ENCODE data around the gene HSPB1. TPM values are rescaled to one million over a fixed set of nuclear protein-coding genes. Genes with fewer than 3 reads are reported as not detected.
"Not testable (repeated sequence)": the region's sequence is repeated elsewhere in the genome, so short reads cannot be mapped to it uniquely, and the experiment has no call there.

HSPB1 gene
- total RNA-seq, 1 donor from 2014 or later, result 2.7 TPM

DNA sequence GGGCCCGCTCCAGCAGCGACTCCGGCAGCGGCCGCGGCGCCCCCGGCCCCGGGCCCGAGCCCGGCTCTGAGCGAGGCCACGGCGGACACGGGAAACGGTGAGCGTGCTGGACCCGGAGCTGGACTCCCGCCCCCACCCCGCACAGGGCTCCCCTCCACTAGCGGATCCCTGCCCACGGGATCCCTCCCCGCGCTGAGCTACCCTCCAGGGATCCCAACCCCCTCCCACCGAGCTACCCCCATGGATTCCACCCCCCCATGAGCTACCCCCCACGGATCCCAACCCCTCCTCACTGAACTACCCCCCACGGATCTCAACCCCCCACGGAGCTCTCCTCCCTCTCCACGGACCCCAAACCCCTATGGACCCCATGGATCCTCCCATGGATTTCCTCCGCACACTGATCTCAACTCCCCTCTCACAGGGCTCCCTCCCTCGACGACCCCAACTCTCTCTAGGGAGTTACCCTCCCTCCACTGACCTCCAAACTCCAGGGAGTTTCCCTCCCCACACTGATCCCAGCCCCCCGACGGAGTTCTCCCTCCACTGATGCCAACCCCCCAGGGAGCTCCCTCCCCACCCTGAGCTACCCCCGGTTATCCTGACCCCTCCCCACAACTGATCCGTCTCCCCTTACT lies 20.6 kb upstream of the HSPB1 start:
- no peak for DNase-seq

DNA sequence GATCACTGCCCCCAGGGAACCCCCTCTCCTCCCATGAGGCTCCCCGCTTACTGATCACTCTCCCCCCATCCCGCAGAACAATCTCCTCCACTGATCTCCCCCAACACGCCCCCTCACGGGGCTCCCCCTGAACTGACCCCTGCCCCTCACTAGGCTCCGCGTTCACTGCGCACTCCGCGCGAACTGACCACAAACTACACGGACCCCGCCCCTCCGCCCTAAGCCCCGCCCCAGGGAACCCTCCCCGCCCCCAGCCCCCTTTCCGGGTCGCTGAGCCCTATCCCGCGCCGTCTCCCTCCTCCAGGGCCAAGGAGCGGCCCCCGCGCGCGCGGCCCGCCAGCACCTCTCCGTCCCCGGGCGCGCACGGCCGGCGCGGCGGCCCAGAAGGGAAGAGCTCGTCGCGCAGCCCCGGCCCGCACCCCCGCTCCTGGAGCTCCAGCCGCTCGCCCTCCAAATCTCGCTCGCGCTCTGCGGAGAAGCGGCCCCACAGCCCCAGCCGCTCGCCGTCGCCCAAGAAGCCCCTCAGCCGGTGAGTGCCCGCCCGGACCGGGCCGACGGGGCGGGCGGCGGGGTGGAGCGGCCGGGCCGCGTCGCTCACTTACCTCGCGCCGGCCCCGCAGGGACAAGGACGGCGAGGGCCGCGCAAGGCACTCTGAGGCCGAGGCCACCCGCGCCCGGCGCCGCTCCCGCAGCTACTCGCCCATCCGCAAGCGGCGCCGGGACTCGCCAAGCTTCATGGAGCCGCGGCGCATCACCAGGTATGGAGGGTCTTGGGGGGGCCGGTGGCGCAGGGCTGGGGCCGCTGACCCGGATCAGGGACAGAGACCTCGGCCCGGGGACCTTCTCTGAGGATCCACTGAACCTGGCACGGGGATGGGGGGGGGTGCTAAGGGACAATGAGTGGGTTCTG lies 19.9 kb upstream of the HSPB1 start:
- no peak for DNase-seq

DNA sequence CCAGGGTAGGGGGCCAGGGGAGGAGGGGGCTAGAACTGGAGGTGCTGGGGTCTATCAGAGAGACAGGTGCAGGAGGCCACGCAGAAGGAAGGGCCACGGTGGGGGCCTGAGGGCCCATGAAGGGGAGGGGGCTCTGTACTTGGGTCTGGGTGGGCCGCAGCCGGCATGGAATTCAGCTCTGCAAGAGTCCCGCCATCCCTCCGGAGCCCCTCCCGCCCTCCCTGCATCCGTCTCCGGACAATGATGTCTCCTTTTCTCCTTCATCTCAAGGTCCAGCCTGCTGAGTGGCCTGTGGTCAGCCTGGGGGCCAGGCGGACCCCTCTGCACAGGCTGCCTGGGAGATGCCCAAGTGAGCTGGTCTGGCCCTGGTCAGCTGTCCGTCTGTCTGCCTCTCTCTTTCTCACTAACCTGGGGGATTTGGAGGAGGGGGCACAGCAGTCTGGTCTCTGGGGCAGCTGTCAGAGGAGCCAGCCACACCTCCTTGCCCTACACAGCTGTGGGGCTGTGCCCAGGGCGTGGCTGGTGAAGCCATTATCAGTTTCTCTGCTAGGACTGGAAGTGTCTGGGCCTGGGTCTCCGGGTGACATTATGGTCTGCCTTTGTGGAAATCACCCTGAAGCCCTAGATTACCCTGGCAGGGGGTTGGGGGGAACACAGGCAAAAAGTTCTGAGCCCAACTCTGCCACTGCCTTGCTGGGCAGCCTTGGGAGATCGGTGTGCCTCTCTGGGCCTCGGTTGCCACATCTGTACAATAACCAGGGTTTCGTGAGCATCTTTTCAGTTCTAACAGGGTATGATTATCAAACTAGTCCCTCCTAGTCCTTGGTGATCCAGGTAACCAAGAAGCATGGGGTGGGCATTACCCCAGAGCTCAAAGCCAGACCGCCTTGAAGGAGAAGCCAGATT lies 19.0 kb upstream of the HSPB1 start:
- DNase-seq, result no peak

DNA sequence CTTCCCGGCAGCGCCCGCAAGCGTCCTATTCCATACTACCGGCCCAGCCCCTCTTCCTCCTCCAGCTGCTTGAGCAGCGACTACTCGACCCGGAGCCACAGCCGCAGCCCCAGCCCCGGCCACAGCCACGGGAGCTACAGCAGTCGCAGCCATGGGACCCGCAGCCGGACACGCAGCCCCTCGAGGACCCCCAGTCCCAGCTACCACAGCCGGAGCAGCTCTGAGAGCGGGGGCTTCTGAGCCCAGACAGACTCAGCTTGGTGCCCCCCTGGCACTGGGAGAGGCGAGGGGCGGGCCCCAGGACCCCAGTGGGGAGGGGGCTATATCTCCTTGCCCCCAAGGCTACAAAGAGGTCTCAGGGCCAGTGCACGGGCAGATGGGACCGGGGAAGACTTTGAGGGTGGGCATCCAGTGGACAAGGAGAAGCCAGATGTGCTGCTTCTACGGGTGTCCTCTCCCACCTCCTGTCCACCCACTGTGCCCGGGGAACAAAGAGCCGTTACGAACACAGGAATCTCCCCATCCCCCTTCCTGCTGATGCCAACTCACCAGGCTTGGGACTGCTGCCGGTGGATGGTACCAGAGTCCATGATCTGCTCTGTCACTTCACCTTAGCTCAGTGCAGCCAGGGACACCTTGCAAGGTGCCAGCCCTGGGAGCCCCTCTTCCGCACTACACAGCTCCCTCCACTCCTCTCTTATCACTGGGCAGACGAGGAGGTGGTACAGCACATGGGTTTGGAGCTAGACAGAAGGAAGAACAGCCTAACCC lies 16.7 kb upstream of the HSPB1 start:
- no peak for DNase-seq

DNA sequence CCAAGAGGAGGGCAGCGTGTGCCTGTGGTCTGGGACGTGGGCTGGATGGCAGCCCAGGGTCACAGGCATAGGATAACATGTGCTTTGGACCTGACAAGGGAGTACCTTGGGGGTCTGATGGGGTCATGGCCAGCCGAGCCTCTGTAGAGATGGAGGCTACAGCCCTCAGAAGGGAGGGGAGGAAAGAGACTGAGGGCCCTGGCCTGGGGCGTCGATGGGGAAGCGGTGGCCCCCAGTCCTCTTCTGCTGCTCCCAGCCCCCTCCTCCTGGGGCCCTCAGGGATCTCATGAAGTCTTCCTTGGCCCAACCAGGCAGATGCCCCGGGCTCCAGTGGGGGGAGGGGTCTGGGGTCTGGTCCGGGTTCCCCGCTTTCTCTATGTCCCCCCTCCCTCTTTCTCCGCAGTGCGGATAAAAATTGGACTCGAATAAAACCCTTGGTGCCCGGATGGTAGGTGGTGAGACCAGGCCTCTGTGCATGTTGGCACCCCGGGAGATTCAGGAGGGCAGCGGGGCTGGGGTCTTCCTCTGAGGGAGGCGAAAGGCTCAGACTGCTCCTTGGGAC lies 15.6 kb upstream of the HSPB1 start:
- no peak for DNase-seq

DNA sequence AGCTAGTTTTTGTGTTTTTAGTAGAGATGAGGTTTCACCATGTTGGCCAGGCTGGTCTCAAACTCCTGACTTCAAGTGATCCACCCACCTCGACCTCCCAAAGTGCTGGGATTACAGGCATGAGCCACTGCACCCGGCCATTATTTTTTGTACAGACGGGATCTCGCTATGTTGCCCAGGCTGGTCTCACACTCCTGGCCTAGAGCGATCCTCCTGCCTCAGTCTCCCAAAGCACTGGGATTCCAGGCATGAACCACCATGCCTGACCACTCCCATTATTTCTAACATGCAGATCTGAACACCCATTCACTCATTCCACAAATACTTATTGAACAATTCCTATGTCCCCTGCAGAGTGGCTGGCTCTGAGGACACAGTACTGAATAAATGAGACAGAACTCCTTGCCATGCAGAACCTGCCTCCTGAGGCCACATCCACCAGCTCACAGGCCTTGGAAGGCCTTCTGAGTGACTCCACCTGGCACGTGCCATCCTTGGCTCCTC lies 11.6 kb upstream of the HSPB1 start:
- DNase-seq, result not testable (repeated sequence)

DNA sequence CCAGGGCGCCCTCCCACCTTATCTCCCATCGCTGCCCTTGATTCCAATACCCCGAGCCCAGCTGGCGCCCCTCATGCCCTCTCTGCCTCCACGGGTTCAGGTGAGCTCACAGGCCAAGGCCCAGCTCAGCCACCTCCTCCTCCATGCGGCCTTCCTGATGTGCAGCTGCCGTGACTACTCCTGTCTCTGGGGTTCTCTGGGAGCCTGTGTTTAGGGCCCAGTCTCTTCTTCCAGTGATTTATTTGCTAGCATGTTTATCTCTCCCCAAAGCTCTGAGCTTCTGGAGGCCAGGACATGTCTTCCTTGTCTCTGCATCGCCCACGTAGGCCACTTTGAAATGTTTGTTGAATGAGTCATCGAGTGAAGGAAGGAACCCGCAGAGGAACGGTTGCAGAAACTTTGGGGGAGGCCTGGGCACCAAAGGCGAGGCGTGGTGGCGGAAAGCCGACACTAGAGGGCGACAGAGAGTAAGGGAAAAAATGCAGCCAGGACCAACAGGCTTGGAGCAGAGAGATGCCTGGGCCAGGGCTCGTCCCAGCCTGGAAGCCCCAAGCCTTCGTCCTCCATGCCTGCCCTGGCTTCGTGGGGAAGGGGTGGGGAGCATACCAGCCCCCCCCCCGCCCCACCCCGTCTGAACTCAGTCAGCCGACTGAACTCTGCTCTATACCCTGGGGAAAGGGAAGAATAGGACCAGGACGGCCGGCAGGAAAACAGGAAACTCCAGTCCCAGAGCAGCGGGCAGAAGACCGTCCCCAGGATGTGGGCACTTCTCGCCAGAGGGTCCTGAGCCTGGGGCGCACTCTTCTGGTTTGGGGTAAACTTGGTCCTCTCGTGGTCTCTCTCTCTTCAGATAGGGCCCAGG lies 10.9 kb upstream of the HSPB1 start:
- peak; percentile 90 for DNase-seq

DNA sequence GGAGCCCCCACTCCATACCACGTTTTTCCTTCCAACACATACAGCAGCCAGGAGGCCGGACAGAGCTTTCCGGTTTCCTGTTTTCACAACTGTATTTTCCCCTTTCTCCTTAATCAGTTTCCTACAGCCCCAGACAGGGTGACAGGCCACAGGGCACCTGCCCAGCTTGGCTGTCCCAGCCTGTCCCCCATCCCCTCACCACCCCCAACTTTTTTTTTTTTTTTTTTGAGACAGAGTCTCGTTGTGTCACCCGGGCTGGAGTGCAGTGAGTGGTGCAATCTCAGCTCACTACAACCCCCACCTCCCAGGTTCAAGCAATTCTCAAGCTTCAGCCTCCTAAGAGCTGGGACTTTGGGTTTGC lies 10.3 kb upstream of the HSPB1 start:
- no peak for DNase-seq

DNA sequence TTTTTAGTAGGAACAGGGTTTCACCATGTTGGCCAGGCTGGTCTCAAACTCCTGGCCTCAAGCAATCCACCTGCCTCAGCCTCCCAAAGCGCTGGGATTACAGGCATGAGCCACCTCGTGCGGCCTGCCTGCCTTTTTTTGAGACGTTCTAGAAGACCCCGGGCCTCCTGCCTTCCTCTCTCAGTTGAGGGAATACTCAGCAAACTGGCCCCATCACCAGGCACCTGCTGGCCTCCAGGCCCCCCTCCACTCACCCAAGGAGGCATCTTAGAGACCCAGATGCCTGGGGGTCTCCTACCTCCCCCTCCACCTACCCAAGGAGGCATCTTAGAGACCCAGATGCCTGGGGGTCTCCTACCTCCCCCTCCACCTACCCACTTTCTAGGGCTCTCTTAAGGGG lies 9.6 kb upstream of the HSPB1 start:
- not testable (repeated sequence) for DNase-seq

DNA sequence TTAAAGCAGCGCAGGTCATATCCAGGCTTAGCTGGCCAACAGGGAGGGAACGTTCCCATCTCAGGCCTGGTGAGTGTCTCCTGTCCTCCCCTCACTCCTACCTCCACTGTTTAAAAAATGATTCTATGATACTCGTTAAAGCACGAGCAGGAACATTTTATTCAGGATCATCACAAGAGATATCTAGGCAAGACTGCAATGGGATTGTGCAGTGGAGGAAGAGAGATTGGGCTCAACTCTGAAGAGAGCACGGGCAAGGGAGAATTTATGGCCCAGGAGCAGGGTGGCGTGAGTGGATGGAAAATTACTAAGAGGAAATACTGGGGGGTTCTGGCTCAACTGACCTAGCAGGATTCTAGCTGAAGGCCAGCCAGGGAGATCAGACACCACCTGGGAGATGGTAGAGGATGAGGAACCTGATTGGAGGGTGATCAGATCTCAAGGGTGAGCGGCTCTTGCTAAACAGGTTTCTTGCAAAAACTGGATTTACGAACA lies 9.0 kb upstream of the HSPB1 start:
- no peak for DNase-seq

DNA sequence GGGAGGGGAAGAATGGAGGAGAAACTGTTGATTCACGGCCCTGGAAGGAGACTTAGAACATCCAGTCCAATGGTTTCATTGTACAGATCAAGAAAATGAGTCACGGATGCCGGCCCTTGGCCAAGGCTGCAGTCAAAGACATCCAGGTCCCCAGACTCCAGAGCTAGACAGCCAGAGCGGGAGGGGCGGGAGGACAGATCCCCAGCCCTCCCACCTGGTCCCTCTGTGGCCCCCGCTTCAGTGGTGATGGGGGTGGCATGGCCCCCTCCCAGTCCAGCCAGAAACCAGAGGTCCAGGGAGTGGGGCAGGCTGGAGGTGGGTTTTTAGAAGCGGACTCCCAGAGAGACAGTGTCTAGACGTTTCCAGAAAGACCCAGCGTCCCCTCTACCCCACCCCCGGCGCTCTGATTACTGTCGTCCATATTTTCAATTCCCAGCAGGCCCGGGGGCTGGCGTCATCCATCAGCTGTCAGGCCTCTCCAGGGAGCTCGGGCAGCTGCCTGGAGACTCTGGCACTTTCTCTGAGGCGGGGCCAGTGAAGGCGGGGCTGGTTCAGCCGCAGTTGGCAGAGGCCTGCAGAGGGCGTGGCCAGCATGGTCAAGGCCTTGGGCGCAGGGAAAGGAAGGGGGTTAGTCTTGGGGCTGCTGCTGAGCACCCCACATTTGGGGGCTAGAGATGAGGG lies 8.0 kb upstream of the HSPB1 start:
- DNase-seq, result peak; percentile 91

DNA sequence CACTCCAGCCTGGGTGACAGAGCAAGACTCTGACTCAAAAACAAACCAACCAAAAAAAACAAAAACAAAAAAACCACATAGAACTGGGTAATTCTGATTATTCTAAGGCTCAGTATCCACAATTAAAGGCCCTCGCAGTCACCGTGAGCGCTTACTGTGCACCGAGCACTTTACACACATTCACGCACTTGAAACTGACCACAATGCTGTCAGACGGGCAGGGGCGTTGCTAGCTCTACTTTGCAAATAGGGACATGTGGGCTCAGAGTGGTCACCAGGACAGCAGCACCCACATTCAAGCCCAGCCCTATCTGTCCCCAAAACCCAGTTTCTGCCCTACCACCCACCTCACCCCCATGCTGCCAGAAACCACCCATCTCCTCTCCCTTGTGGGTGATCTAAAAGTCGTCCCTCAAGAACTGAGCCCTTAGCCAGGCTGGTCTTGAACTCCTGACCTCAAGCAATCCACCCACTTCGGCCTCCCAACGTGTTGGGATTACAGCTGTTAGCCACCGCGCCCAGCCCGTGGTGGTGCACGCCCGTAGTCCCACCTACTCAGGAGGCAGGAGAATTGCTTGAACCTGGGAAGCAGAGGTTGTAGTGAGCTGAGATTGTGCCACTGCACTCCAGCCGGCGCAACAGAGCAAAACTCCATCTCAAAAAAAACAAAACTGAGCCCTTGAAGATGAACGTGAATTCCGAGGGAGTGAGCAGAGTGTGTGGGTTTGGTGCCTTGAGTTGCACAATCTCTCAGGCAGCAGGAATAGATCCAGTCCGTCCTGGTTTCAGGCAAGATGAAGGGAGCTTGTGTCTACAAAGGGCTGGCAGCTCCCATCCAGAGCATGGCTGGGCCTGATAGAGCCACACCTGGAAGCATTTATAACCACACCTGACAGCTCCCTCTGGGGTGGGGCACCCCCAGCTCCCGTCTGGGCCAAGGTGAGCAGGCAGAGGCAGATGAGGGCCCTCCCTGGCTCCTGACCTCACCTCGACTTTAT lies 5.4 kb upstream of the HSPB1 start:
- peak; percentile 20 for DNase-seq

DNA sequence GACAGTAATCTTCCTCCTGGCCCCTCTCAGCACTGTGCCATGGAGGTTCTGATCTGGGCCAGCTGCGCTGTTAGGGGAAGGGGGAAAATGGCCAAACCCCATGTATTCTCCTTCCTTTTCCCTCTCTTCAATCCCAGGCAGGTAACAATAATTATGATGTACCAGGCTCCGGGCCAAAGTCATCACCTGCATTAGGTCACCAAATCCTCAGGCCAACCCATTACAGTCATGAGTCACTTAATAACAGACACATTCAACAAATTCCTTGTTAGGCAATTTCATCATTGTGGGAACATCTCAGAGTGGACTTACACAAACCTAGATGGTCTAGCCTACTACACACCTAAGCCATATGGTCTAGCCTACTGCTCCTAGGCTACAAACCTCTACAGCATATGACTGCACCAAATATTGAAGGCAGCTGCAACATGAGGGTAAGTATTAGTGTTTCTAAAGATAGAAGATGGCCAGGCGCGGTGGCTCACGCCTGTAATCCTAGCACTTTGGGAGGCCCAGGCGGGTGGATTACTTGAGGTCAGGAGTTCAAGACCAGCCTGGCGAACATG lies 2.2 kb upstream of the HSPB1 start:
- no peak for DNase-seq

DNA sequence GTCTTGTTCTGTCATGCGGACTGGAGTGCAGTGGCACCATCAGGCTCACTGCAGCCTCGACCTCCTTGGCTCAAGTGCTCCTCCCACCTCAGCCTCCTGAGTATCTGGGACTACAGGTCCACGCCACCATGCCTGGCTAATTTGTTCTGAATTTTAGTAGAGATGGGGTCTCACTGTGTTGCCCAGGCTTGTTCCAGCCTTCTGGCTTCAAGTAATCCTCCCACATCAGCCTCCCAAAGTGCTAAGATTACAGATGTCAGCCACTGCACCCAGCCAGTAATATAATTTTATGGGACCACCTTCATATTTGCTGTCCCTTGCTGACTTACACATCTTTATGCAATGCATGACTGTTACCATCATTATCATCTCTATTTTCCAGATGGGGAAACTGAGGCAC lies 1.5 kb upstream of the HSPB1 start:
- DNase-seq, result no peak

DNA sequence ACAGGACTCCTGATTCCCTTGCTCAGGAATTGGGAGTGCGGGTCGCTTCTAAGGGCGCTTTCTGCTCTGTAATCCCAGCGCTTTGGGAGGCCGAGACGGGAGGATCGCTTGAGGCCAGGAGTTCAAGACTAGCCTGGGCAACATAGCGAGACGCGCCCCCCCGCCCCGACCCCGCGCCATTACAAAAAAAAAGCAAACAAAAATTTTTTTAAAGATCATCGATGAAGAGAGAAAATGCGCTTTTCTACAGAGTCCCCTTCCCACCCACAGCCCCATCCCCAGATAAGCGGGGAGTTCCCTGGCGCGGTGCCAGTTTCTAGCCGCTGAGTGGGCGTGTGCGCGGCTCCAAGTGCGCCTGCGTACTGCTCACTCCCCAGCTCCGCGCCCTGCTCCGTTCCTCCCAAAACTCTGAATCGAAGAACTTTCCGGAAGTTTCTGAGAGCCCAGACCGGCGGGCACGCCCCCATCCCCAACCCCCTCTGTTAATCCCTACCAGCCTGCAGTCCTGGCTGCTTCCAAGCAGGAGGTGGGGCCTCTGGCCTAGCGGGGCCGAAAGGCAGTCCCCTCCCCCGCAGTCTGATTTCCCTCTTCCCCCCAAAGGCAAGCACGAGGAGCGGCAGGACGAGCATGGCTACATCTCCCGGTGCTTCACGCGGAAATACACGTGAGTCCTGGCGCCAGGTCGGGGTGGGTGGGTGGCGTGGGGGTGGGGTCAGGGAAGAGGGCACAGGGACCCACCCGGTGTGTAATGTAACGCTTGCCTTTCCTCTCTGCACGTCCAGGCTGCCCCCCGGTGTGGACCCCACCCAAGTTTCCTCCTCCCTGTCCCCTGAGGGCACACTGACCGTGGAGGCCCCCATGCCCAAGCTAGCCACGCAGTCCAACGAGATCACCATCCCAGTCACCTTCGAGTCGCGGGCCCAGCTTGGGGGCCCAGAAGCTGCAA lies 1.0 kb downstream of the HSPB1 start:
- DNase-seq, result peak; percentile 36

DNA sequence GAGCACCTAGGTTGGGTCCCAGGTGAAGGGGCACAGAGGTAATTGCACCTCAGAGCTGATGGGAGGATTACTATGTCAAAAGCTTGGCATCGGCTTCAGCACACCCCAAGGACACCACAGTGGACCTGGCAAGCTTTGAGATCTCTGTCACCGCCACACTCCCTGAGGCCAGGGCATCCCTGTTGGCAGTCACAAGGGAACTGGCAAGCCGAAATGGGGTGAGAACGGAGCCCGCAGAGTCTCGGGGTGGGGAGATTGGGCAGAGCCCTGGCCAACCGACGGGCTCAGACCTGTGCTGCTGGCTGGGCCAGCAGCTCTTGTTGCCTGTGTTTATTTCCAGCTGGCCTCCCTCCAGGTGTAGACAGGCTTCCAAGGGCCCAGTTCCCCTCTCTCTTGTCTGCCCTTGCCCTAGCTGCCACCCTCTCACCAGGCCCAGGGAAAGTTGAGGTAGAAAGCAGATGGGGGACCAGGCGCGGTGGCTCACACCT lies 2.5 kb downstream of the HSPB1 start:
- DNase-seq, result peak; percentile 40

DNA sequence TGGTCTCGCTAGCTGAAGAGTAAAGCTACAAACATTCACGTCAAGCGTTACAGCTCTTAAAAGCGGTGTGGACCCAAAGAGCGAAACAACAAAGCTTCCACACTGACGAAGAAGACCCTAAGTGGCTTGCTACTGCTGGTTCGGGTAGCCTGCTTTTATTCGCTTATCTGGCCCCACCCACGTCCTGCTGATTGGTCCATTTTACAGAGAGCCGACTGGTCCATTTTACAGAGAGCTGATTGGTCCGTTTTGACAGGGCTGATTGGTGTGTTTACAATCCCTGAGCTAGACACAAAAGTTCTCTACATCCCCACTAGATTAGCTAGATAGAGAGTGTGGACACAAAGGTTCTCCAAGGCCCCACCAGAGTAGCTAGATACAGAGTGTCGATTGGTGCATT lies 6.4 kb downstream of the HSPB1 start:
- not testable (repeated sequence) for DNase-seq
